Stromal cell of bone marrow (primary cell): Measurements from ENCODE around the gene RAB34.

Source experiments
- DNase-seq: peaks from one replicate; pipeline ENCODE4 v3.0.0-alpha.2; 2012; ENCODE audit warnings: low read depth

The RAB34 gene

DNA sequence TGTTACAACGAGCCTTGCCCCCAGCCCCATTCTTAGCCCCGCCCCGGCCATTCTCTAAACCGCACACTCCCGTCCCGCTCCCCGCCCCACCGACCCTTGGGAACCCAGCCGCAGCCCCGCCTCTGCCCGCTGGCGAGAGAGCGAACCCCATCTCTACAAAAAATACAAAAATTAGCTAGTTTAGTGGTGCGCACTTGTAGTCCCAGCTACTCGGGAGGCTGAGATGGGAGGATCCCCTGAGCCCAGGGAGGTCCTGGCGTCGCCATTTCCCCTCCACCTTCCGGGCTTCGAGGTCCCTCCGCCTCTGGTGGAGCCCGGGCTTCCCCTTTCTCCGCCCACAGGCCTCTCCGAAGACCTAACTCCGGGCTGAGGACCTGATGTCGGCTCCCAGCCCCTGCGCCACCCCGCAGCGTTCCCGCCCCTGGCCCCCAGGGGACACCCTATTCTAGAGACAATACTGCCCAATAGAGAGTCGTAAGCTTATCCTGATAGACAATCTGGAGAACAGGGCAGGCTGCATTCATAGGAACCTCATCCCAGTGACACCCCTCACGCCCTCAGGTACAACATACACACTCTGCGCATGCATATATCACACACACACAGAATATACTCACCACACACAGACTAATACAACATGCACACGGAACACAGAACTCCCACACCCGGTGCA lies 5.5 kb downstream of the RAB34 start:
- no peak for DNase-seq

DNA sequence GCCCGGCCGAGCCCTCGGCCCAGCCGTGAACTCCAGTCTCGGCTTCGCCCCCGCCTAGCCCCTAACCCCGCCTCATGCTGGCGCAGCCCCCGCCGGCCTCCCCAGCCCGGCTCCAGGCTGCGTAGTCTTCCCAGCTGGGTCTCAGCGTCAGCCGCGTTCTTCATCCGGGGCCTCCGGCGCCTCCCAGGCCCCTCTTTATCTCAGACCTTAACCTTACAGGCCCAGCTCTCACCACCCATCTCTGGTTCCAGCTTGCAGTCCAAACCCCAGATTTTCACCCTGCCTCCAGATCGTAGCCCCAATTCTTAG lies 6.0 kb downstream of the RAB34 start, which contains the start of gene PROCA1:
PROCA1 (minus strand) TSS at position 166 of the 309 bp plus-strand sequence. CDS start 228 bp downstream, outside the sequence.
- DNase-seq, result no peak

DNA sequence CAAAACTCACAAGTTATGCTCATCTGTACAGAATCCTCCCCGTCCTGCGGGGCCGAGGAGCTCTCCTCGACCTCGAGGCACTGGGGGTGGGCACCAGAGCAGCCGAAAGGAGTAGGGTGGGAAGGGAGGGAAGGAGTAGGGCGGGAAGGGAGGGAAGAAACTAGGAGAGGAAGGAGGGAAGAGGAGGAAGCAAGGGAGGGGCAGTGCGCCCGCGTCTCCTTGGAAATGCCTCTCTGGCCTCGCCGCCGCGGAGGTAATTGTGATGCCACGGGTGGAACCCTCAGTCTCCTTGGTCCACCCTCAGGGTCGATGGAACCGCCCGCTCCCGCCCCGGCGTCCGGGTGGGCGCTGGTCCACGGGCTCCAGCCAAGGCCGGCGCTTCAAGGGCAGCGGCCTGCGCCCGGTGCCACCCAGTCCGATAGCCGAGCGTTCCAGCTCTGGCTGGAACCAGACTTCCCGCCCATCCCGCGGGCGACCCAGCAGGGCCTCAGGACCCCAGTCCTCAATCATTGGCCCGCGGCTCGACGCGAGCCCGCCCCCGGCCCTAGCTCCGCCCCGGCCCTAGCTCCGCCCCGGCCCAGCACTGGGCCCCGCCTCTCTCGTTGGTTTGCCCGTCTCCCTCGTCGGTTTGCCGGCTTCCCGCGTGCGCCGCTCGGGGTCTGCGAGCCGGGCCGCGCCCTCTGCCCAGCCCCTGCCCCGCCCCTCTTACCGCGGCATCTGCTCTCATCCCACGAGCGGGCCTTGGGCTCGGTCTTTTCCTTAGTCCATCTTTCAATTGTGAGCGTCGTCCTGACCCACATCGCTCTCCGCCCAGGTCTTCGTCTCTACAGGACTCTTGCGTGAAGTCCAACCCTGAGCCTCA lies 6.6 kb downstream of the RAB34 start:
- DNase-seq, result peak; percentile 79

DNA sequence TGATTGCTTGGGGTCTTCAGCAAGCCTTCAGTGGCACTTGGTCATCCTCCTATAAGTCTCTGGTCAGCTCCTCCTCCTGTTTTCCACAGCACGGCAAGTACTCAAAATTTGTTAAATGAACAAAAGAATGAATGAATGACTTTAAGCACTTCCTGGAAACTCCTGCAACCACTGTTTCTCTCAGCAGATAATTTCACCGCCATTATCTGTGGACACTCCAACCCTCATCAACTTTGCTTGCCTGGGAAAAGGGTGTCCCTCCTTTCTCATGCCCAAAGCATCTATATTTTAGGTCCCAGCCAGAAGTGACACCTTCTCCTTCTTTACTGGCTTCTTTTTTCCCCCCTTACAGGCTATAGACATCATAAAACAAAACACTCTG lies 10.3 kb downstream of the RAB34 start:
- DNase-seq, result no peak

DNA sequence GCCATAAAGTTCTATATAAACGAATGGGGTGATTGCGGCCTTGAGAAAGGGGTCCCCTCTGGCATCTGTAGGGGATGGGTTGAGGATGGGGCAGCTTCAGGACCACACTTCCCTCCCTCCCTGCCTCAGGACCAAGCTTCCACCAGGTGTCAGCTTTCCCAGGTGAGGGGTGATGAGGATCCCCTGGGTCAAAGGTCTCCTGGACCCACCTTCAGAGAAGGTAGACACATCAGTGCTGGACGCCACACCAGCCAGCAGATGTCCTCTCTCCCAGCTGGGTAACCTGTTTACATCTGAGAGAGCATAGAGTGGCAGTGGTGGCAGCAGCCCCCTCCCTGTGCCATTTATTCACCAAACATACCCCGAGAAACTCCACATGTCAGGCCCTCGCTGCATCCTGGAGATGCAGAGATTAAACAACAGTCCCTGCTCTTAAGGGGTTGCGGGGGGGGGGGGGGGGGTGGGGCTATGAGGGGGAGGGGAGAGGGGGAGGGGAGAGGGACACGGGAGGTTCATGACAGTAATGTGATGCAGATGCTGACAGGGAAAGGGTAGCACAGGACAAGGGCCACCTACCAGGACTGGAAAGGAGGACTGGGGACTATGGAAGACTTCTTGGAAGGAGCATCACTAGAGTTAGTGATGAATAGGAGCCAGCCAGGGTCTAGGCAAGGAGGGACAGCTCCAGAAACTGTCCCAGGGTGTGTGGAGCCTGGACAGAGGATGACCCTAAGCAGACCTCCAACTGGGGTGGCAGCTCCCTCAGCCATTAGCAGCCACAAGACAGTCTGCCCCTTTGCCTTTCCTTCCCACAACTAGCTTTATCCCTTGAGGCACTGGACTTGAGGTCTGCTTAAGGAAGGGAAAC lies 11.0 kb downstream of the RAB34 start:
- no peak for DNase-seq

DNA sequence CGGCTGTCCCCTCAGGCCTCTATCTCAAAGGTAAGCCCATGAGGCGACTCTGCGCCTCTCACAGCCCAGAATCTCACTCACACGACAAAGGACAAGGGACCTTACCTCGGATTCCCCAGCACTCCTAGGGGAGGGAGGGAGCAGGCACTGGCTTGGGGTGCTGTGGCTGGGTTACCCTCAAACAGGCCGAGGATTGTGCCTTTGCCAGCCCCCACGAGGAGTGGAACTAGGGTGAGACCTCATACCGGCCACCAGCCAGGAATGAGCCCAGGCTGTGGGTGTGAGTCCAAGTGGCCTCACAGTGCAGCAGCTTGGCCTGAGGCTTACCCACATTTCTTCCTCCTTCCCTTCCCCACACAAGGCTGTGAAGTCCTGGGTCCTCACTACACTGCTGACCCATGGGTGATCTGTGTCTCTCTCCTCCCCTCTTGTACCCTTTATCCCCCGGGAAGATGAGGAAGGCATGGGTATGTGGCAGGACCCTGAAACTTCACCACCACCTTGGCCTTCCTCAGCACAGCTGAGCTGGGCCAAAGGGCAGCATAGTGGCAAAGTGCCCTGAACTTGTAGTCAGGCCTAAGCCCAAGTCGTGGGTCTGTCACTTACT lies 11.8 kb downstream of the RAB34 start:
- DNase-seq, result no peak

DNA sequence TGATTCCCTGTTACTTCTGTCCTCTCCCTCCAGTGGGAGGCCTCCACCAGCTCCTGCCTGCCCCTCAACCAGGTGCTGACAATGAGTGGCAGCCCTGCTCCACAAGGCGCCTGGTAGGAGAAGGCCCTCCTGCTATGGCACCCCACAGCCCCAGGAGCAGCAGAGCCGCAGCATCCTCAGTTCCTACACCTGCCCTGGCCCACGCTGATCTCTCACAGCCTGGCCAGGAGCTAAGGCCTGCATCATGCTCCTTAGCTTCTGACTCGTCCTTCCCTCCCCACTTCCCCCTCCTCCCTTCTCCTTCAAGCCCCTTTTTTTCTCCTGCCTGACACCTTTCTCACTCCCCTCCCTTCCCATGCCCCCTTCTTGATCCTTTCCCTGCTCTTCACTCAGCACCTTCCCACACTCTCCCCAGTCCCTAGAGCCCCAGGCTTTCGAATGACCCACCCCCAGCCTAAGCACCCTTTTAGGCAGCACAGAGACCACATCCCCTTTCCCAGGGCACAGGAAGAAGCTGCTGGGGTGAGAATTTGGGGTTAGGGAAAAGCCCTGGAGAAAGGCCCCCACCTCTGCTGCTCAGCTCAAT lies 12.5 kb downstream of the RAB34 start:
- no peak for DNase-seq

DNA sequence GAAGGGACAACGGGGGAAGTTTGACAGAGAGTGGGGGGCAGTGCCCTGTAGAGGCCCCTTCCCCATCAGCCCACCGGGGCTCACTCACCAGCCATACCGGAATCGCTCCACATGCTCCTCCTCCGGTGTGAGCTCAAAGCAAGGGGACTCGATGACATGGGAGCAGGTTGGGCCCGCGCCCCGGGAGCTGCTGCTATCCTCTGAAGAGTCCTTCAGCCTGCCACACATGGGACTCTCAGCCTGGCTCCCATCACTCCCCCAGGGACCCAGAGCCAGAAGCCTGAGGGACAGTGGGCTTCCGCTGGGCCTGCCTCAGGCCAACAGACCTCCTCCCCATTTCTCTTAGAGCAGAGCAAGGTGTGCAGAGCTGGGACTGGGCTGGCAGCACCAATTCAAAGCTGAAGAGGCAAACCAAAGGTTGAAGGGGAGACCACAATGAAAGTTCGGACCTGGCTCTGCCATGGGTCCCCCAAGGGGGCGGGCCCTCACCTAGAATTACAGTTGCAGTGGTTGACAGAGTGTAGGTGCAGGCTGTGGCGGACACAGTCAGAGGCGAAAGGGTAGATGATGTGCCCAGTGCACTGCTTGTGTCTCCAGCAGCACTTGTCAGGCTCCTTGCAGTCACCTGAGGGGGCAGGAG lies 13.3 kb downstream of the RAB34 start:
- DNase-seq, result no peak

DNA sequence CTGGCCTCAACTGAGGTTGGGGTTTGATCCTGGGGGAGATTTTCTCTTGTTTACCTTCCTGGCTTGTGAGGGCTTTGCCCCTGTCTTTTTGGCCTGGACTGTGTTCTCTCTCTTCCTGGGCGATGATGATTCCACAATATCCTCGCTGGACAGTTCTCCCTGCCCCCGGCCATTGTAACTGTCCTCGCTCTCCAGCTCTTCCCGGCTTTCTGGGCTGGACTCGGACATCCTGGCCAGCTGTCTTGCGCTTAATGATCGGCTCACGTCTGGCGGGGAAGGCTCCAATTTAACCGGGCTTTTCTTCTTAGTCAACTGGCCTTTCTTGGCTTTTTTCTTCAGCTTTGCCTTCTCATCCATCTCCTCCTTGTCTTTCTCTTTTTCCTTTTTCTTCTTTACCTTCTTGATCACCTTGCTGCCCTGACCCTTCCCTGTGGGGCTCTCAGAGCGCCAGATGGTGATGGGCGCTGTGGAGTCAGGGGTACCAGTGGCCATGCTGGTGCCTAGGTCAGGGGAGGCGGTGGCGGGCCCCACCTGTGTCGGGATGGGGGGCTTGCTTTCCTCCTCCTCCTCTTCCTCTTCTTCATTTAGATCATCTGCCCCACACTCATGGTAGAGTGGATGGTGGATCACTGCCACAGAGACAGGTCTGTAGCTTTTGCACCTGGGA lies 14.0 kb downstream of the RAB34 start:
- no peak for DNase-seq

DNA sequence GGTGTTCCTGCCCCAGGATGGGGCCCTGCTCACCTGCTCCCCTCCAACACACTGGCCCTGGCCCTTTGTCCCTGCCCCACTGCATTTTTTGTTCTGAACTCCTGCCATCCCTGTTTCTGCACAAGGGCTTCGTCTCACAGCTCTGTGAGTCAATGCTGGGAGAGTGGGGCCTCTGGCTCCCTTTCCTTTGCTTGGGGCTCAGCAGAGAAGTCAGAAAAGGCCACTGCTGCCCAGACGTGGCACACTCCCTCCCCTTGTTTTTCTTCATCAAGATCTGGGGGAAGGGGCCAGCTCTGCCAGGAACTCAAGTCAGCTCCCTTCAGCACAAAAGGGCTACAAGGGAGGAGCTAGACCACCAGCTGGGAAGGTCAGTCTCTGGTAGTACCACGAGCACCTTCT lies 14.9 kb downstream of the RAB34 start:
- no peak for DNase-seq

DNA sequence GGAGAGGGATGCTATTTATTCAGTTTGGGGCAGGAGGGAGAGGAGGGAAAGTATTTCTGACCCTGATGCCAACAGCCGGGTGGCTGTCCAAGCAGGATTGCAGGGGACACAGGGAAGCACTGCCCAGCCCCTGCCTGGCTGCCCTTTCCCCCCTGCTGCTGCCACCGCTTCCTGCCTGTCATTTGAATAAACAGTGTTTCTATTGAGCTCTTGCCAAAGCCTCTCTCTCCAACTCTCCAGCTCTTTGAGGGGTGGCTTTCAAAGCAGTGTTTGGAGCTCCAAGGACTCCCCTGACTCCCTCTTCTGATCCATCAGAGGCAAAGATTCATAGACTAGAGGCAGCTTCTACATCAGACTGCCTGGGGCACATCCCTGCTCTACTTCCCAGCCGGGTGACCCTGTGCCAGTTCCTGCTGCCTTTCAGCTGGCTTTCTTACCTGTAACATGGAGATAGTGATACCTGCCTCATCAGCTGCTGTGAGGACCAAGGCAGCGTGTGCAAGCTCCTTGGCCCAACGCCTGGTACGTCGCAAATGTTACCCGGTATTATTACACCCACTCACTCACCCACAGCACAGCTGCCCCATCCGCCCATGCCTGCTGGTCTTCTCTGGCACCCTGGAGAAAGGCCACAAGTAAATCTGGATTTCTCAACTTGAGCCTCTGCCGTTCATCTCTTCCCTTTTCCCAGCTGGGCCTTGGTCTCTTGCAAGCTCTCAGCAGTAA lies 15.5 kb downstream of the RAB34 start:
- no peak for DNase-seq

DNA sequence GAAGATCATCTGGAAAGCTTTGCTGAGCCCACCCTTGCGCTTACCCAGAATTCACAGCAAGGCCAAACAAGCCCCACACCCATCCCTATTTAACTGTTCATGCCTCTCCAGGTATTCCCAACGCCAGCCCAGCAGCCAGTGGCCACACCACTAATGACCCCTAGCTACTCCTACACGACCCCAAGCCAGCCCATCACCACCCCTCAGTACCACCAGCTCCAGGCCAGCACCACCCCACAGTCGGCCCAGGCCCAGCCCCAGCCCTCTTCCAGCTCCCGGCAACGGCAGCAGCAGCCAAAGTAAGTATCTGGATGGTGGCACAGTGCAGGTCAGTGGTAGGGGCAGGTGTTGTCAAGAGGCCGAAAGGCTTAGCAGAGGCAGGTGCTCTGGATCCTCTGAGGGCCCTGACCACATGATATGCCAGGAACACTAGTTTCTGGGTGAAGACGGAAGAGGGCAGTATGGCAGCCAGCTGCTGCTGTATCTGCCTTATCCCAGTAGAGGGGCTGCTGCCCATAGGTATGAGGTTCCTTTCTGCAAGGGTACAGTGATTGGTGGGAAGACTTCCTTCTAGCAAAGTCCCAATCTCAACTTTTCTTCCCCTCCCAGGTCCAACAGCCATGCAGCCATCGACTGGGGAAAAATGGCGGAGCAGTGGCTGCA lies 16.7 kb downstream of the RAB34 start:
- DNase-seq, result no peak

DNA sequence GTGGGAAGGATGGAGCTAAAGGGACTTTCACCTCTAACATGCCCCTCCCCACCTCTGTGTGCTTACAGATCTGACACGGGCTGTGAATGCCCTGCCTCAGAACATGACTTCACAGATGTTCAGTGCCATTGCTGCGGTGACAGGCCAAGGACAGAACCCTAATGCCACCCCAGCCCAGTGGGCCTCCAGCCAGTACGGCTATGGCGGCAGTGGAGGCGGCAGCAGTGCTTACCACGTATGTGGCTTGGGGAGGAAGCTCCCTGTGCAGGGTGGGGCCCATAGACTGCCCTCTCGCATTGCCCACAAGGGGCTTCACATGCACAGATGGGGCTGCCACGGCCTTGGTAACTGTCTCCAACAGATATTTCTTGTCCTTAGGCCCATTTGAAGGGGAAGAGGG lies 17.4 kb downstream of the RAB34 start:
- DNase-seq, result no peak

DNA sequence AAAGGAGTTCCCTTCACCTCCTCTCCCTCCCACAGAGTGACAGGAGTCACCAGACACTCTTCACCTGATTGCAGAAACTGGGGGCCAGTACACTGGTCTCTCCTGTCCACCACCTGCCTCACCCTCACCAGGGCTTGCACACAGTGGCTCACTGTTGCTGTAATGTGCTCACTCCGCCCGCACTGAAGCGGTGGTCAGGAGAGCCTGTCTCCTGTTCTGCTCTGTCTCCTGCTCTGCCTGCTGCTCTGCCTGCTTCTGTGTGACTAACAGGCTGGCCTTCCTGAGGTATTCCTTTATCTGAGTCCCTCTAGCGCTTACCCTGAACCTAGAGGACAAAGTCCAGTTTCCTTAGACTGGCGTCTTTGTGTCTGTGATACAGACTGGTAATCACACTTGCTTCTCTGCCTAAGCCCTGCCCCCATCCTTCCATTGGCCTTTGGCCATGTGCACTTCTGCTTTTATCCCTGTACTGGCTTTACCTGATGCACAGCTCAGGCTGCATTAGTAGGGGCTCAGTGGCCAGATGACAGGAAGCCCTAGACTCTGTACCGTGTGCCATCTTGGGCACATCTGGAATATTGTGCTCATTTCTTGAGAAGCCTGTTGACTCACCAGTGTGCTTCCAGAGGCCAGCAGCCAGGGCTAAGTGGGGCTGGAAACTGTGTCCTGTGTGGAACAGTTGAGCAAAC lies 19.3 kb downstream of the RAB34 start:
- no peak for DNase-seq

DNA sequence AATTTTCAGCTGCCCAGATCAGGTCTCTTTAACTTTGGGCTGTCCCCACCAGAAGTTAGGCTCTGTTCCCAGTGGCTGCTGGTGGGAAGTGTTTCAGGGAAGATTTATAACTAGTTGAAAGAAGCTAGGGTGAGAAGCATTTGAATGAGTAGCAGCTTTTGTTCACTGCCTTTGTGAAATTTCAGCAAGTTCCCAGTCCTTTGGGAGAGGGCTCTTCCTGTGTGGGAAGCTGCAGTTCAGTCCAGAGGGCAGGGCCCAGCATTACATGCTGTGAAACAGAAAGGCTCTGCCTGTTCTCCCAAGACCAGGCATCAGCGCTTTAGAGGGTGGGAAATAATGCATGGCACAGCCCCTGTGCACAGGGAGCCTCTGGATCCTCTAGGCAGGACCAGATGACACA lies 23.8 kb downstream of the RAB34 start:
- no peak for DNase-seq

DNA sequence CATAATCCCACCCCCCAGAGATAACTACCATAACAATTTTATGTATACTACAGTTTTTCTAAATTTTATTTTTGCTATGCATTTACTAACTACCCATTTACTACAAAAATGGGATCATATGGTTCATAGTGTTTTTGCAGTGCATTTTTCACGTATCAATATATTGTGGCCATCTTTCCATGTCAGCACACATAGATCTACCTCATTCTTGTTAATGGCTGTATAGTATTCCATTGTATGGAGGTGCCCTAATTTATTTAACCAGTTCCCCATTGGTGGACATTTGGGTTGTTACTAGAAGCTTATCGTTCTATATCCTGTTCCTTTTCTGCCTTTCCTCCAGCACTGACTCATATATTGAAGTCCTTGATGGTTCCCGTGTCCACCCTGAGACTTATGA lies 28.7 kb downstream of the RAB34 start:
- DNase-seq, result no peak

DNA sequence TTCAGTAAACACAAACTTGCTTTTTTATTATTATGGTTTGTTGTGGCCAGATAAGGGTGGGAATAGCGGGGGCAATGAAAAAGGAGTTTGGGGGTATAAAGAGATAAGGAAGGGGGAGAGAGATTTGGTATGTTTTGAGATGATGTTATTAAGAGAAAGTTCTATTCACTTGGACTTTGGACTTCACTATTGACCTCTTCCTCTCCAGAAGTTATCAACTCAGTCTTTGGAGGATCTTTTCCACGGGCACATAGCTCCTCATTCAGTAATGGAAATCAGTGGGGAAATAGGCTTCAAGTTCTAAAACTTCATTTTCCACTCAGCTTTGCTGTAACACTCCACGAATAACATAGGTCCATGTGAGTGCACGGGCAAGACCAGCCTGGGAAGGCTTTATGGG lies 29.2 kb downstream of the RAB34 start:
- DNase-seq, result no peak

DNA sequence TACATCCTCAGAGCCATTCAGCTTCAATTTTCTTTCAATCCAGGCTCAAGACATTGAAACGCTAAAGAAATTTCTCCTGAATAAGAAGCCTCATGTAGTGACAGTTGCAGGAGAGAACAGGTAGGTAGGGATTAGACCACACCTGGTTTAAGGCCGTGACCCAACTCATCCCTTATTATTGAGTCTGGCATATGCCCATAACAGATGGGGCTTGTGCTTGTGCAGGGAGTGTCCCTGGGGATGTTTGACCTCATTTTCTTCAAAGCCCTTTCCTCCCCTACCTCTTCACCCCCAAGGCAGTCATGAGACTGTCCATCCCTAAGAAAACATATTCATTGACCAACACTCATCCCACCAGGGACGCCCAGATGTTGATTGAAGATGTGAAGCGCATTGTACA lies 31.4 kb downstream of the RAB34 start:
- DNase-seq, result no peak

DNA sequence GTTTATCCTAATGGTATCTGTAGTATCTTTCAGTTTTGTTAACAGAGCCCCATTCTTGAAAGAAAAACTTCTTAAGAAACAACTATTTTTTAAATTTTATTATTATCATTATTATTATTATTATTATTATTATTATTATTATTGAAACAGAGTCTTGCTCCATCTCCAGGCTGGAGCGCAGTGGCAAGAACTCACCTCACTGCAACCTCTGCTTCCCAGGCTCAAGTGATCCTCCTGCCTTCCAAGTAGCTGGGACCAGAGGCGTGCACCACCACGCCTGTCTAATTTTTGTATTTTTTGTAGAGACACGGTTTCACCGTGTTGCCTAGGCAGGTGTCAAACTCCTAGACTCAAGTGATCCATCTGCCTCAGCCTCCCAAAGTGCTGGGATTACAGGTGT lies 32.3 kb downstream of the RAB34 start:
- no peak for DNase-seq
